ENCODE results near the gene COL15A1.

DNA sequence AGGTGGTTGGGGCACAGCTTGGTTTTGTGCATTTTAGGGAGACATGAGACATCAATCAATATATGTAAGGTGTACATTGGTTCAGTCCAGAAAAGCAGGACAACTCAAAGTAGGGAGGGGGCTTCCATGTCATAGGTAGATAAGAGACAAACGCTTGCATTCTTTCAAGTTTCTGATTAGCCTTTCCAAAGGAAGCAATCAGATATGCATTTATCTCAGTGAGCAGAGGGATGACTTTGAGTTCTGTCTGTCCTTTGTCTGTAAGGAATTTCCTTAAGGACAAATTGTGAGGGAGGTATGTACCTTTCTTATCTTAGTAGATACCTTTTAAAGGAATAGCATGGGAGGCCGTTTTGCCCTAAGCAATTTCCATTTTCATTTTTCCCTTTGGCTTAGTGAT lies 63.3 kb downstream of the COL15A1 start:
- TF ChIP-seq, protein P1, sequence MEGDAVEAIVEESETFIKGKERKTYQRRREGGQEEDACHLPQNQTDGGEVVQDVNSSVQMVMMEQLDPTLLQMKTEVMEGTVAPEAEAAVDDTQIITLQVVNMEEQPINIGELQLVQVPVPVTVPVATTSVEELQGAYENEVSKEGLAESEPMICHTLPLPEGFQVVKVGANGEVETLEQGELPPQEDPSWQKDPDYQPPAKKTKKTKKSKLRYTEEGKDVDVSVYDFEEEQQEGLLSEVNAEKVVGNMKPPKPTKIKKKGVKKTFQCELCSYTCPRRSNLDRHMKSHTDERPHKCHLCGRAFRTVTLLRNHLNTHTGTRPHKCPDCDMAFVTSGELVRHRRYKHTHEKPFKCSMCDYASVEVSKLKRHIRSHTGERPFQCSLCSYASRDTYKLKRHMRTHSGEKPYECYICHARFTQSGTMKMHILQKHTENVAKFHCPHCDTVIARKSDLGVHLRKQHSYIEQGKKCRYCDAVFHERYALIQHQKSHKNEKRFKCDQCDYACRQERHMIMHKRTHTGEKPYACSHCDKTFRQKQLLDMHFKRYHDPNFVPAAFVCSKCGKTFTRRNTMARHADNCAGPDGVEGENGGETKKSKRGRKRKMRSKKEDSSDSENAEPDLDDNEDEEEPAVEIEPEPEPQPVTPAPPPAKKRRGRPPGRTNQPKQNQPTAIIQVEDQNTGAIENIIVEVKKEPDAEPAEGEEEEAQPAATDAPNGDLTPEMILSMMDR (IDR thresholded peaks at IDR 0.05) = no peak
- no peak for TF ChIP-seq POLR2AphosphoS5 (IDR thresholded peaks at IDR 0.05; ENCODE audit: low read depth, low read length)
- TF ChIP-seq, protein P2, sequence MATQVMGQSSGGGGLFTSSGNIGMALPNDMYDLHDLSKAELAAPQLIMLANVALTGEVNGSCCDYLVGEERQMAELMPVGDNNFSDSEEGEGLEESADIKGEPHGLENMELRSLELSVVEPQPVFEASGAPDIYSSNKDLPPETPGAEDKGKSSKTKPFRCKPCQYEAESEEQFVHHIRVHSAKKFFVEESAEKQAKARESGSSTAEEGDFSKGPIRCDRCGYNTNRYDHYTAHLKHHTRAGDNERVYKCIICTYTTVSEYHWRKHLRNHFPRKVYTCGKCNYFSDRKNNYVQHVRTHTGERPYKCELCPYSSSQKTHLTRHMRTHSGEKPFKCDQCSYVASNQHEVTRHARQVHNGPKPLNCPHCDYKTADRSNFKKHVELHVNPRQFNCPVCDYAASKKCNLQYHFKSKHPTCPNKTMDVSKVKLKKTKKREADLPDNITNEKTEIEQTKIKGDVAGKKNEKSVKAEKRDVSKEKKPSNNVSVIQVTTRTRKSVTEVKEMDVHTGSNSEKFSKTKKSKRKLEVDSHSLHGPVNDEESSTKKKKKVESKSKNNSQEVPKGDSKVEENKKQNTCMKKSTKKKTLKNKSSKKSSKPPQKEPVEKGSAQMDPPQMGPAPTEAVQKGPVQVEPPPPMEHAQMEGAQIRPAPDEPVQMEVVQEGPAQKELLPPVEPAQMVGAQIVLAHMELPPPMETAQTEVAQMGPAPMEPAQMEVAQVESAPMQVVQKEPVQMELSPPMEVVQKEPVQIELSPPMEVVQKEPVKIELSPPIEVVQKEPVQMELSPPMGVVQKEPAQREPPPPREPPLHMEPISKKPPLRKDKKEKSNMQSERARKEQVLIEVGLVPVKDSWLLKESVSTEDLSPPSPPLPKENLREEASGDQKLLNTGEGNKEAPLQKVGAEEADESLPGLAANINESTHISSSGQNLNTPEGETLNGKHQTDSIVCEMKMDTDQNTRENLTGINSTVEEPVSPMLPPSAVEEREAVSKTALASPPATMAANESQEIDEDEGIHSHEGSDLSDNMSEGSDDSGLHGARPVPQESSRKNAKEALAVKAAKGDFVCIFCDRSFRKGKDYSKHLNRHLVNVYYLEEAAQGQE (IDR thresholded peaks at IDR 0.05; ENCODE audit: insufficient read depth in 1 of 2, low read depth in 2 of 2, low read length in 1 of 2) = no peak
- no peak for TF ChIP-seq TCF7L2 (IDR thresholded peaks at IDR 0.05; ENCODE audit: low read depth, low read length)
- TF ChIP-seq SIN3A (IDR thresholded peaks at IDR 0.05; ENCODE audit: borderline replicate concordance, insufficient read depth, low read depth, low read length) = no peak

Data from Panc1 (cell line).